Measurements from ENCODE around the gene CBLN3. TPM values are rescaled to one million over a fixed set of nuclear protein-coding genes. Genes with fewer than 3 reads are reported as not detected.

CBLN3 gene
- total RNA-seq, 1 donor from 2014 or later: 2.4 TPM

DNA sequence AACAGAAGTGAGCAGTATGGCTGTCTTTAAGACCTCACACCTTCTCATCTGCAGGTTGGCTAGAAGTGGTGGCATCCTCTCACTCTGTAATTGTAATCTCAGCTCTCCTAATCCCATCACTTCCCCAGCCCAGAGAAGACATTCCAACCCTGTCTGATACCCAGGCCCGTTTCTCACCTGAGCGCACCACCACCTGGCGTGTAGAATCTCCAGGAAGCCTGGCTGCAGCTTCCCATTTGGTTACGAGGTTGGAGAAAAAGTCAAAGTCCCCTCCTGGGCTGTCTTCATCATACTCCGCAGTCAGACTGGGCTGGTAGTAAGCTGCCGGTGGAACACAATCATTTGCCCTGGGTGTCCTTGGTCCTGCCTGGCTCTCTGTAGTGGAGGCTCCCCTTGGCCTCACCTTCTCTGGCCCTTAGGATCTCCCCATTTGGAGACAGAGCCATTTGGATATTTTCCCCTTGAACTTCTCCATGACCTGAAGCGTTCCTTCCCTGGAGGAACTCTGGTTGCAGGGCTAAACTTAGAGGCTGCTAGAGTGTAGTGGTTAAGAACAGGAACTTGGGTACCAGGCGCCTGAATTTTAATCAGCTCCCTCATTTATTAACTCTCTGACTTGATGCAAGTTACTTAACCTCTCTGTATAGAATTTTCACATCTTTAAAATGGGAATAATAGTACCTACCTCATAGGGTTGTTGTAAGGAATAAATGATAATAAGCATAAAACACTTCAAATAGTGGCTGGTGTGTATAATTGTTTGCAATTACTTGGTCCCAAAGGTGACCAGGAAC is 11.3 kb upstream of the CBLN3 start:
- H3K27ac Mint-ChIP-seq: peak overlapping the region; percentile 98
- no peaks in the 10 kb centered on the region for H3K9me3 Mint-ChIP-seq
- H3K36me3 Mint-ChIP-seq: peaks cover 8% of the 10 kb centered on the region
- DNase-seq (ENCODE audit: extremely low spot score, unreplicated experiment): no peak
- peak overlapping the region; percentile 97 for H3K4me3 Mint-ChIP-seq
- no peaks in the 10 kb centered on the region for H3K27me3 Mint-ChIP-seq
- TF ChIP-seq CTCF (conservative IDR thresholded peaks at IDR 0.05): no peak
- peaks cover 20% of the 10 kb centered on the region for H3K4me1 Mint-ChIP-seq (ENCODE audit: unreplicated experiment)

DNA sequence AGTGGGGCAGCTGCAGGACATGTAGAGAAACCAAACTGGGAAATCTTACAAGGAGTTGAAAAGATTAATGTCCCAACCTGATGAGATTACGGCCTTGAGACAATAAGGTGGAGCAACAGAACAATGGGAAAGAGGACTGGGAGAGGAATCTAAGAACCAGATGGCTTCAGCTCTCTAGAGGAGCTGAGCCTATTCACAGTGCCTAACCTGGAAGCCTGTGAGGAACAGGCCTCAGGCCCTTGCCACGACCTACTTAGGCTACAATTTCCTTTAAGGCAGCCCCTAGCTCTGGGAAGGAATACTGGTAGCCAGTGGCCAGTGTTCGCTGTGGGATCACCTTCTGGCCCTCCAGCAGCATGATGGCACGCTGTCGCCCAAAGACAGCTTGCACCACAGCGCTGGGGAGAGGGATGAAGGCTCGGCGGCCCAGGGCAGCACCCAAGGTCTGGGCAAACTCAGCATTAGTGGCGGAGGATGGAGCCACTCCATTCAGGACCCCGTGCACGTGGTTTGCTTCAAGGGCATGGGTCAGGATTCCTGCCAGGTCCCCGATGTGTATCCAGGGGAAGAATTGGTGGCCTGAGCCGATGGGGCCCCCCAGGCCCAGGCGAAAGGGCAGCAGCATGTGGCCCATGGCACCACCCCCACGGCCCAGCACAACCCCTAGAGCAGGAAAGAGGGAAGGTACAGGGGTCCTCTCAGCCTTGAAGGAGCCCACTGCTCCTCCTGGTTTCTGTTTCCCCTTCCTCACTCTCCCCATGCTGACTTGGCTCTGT is 10.6 kb upstream of the CBLN3 start:
- TF ChIP-seq CTCF (conservative IDR thresholded peaks at IDR 0.05): no peak
- DNase-seq (ENCODE audit: extremely low spot score, unreplicated experiment): no peak
- H3K4me1 Mint-ChIP-seq (ENCODE audit: unreplicated experiment): peaks cover 27% of the 10 kb centered on the region
- H3K9me3 Mint-ChIP-seq: no peaks in the 10 kb centered on the region
- peaks cover 14% of the 10 kb centered on the region for H3K36me3 Mint-ChIP-seq
- peak overlapping the region; percentile 48 for H3K27ac Mint-ChIP-seq
- no peaks in the 10 kb centered on the region for H3K27me3 Mint-ChIP-seq
- no peak overlapping the region for H3K4me3 Mint-ChIP-seq

- H3K27ac Mint-ChIP-seq: peak overlapping the region; percentile 48
Observed at GRCh38 chr14:24439257-24439656, 9.8 kb upstream of the CBLN3 start.

GRCh38 chr14:24438223-24439097 is 9.0 kb upstream of the CBLN3 start:
- no peaks in the 10 kb centered on the region for H3K9me3 Mint-ChIP-seq
- peak overlapping the region; percentile 48 for H3K27ac Mint-ChIP-seq
- peaks cover 17% of the 10 kb centered on the region for H3K36me3 Mint-ChIP-seq
- peaks cover 33% of the 10 kb centered on the region for H3K4me1 Mint-ChIP-seq (ENCODE audit: unreplicated experiment)
- no peak overlapping the region for H3K4me3 Mint-ChIP-seq
- TF ChIP-seq CTCF (conservative IDR thresholded peaks at IDR 0.05): no peak
- H3K27me3 Mint-ChIP-seq: no peaks in the 10 kb centered on the region
- DNase-seq (ENCODE audit: extremely low spot score, unreplicated experiment): no peak

More at GRCh38 chr14:24439257-24439656, 9.8 kb upstream of the CBLN3 start:
- H3K4me1 Mint-ChIP-seq (ENCODE audit: unreplicated experiment): peaks cover 31% of the 10 kb centered on the region
- no peaks in the 10 kb centered on the region for H3K9me3 Mint-ChIP-seq
- DNase-seq (ENCODE audit: extremely low spot score, unreplicated experiment): no peak
- TF ChIP-seq CTCF (conservative IDR thresholded peaks at IDR 0.05): no peak
- no peaks in the 10 kb centered on the region for H3K27me3 Mint-ChIP-seq
- no peak overlapping the region for H3K4me3 Mint-ChIP-seq
- peaks cover 17% of the 10 kb centered on the region for H3K36me3 Mint-ChIP-seq

DNA sequence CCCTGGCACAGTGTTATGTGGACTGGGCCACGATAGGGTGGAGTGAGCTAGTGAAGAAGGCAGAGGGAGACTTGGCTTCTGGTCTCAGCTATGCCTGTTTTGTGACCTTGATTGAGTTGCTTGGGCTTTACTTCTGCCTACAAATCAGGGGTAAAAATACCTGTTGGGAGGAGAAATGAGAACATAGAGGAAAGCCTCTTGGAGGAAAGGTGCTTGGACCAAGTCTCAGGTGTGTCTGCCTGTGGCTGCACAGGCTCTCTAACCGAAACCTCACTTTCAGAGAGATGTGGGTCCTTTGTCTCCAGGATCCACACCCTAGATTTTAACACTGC is 8.2 kb upstream of the CBLN3 start:
- no peak overlapping the region for H3K4me3 Mint-ChIP-seq
- H3K9me3 Mint-ChIP-seq: no peaks in the 10 kb centered on the region
- H3K27me3 Mint-ChIP-seq: no peaks in the 10 kb centered on the region
- peaks cover 38% of the 10 kb centered on the region for H3K4me1 Mint-ChIP-seq (ENCODE audit: unreplicated experiment)
- peaks cover 21% of the 10 kb centered on the region for H3K36me3 Mint-ChIP-seq
- H3K27ac Mint-ChIP-seq: no peak overlapping the region
- no peak for TF ChIP-seq CTCF (conservative IDR thresholded peaks at IDR 0.05)
- DNase-seq (ENCODE audit: extremely low spot score, unreplicated experiment): no peak
